Measurements from ENCODE around the gene ADAMTS18.
"Not testable (repeated sequence)": the region's sequence is repeated elsewhere in the genome, so short reads cannot be mapped to it uniquely, and the experiment has no call there.

The ADAMTS18 gene

GRCh38 chr16:77289331-77289809 is 145.5 kb downstream of the ADAMTS18 start:
- H3K4me3 ChIP-seq (replicated peaks in 1 of 2; ENCODE audit: low read depth in 2 of 2, low read length in 2 of 2), result no peak overlapping the region
- no peak for TF ChIP-seq CTCF (IDR thresholded peaks at IDR 0.05; ENCODE audit: low read depth, low read length)
- peak; percentile 52 to 87 for DNase-seq (ENCODE audit: low read depth in 2 of 2)

- no peak overlapping the region for H3K4me3 ChIP-seq (replicated peaks in 1 of 2; ENCODE audit: low read depth in 2 of 2, low read length in 2 of 2)
- DNase-seq (ENCODE audit: low read depth in 2 of 2), result peak; percentile 83 to 95
- no peak for TF ChIP-seq CTCF (IDR thresholded peaks at IDR 0.05; ENCODE audit: low read depth, low read length)
These were observed 146.6 kb downstream of the ADAMTS18 start for GRCh38 chr16:77288222-77288621.

- no peak for TF ChIP-seq CTCF (IDR thresholded peaks at IDR 0.05; ENCODE audit: low read depth, low read length)
- DNase-seq (ENCODE audit: low read depth in 2 of 2), result no peak
- H3K4me3 ChIP-seq (replicated peaks in 1 of 2; ENCODE audit: low read depth in 2 of 2, low read length in 2 of 2), result no peak overlapping the region
These were observed 149.2 kb downstream of the ADAMTS18 start for GRCh38 chr16:77285676-77286075.

- no peak overlapping the region for H3K4me3 ChIP-seq (replicated peaks in 1 of 2; ENCODE audit: low read depth in 2 of 2, low read length in 2 of 2)
- no peak for TF ChIP-seq CTCF (IDR thresholded peaks at IDR 0.05; ENCODE audit: low read depth, low read length)
- no peak for DNase-seq (ENCODE audit: low read depth in 2 of 2)
These were observed 152.5 kb downstream of the ADAMTS18 start for GRCh38 chr16:77282345-77282744.

- H3K4me3 ChIP-seq (replicated peaks in 1 of 2; ENCODE audit: low read depth in 2 of 2, low read length in 2 of 2); DNase-seq (ENCODE audit: low read depth in 2 of 2): not testable (repeated sequence)
These were observed 155.5 kb downstream of the ADAMTS18 start for GRCh38 chr16:77279316-77279715.

- no peak for TF ChIP-seq CTCF (IDR thresholded peaks at IDR 0.05; ENCODE audit: low read depth, low read length)
- no peak for DNase-seq (ENCODE audit: low read depth in 2 of 2)
- H3K4me3 ChIP-seq (replicated peaks in 1 of 2; ENCODE audit: low read depth in 2 of 2, low read length in 2 of 2), result no peak overlapping the region
These were observed 157.3 kb downstream of the ADAMTS18 start for GRCh38 chr16:77277571-77277970.

GRCh38 chr16:77277141-77277540 is 157.7 kb downstream of the ADAMTS18 start:
- DNase-seq (ENCODE audit: low read depth in 2 of 2), result no peak
- no peak overlapping the region for H3K4me3 ChIP-seq (replicated peaks in 1 of 2; ENCODE audit: low read depth in 2 of 2, low read length in 2 of 2)
- TF ChIP-seq CTCF (IDR thresholded peaks at IDR 0.05; ENCODE audit: low read depth, low read length), result no peak

All from cardiac fibroblast (primary cell).